Fibroblast of lung (primary cell): ENCODE data around the gene CYP27A1. TPM values are rescaled to one million over a fixed set of nuclear protein-coding genes. Genes with fewer than 3 reads are reported as not detected.

Source experiments
- DNase-seq, 2 donors: peaks; one replicate each; pipeline versions ENCODE4 v3.0.0 to v3.0.0-alpha.2; 2010; ENCODE audit warnings: low read depth in 2 of 2
- H2AFZ ChIP-seq: 2 replicates; pipeline ENCODE4 v1.5.1; 2012; ENCODE audit warnings: low read length, control low read depth, inconsistent platforms
- H3K27ac ChIP-seq: 2 replicates; pipeline ENCODE4 v1.5.1; 2011; ENCODE audit warnings: low read length, control low read depth; ENCODE audit not compliant: insufficient read depth
- H3K27me3 ChIP-seq: 2 replicates; pipeline ENCODE4 v1.5.1; 2011; ENCODE audit warnings: mild to moderate bottlenecking, low read length; ENCODE audit not compliant: control insufficient read depth, insufficient read depth
- H3K36me3 ChIP-seq: 2 replicates; pipeline ENCODE4 v1.5.1; 2011; ENCODE audit warnings: low read length; ENCODE audit not compliant: control insufficient read depth, insufficient read depth
- H3K4me1 ChIP-seq: 2 replicates; pipeline ENCODE4 v1.5.1; 2011; ENCODE audit warnings: low read length; ENCODE audit not compliant: control insufficient read depth, insufficient read depth; ENCODE audit errors: extremely low read depth
- H3K4me2 ChIP-seq: 2 replicates; pipeline ENCODE4 v1.5.1; 2011; ENCODE audit warnings: low read length, control low read depth; ENCODE audit not compliant: insufficient read depth; ENCODE audit errors: extremely low read depth
- H3K4me3 ChIP-seq, 4 experiments: fragments of 200-600 bp in 1 of 4; sonication (generic) in 1 of 4; replicated peaks in 1 of 4; 2 replicates each; pipeline ENCODE4 v1.5.1; 2011 to 2016; ENCODE audit warnings: low read length in 4 of 4, low read depth in 3 of 4, mild to moderate bottlenecking in 3 of 4, control low read depth in 2 of 4, inconsistent platforms in 1 of 4, mixed read lengths in 1 of 4; ENCODE audit not compliant: insufficient read depth in 1 of 4; ENCODE audit errors: control extremely low read depth in 1 of 4
- H3K79me2 ChIP-seq: 2 replicates; pipeline ENCODE4 v1.5.1; 2012; ENCODE audit warnings: mild to moderate bottlenecking, low read length, inconsistent platforms; ENCODE audit not compliant: control insufficient read depth, insufficient read depth
- H3K9ac ChIP-seq: 2 replicates; pipeline ENCODE4 v1.5.1; 2011; ENCODE audit warnings: mild to moderate bottlenecking, low read length, control low read depth; ENCODE audit not compliant: insufficient read depth
- H3K9me3 ChIP-seq: 2 replicates; pipeline ENCODE4 v1.5.1; 2012; ENCODE audit warnings: low read depth, low read length; ENCODE audit not compliant: control insufficient read depth, insufficient read depth
- H4K20me1 ChIP-seq: 2 replicates; pipeline ENCODE4 v1.5.1; 2011; ENCODE audit warnings: low read length; ENCODE audit not compliant: control insufficient read depth, insufficient read depth; ENCODE audit errors: extremely low read depth
- CTCF ChIP-seq, 2 donors: IDR thresholded peaks in 1 of 2; conservative IDR thresholded peaks in 1 of 2; 1 replicate in 1 of 2; 2 replicates in 1 of 2; pipeline ENCODE4 v1.5.1; 2011 to 2012; ENCODE audit warnings: low read length in 2 of 2, control low read depth in 1 of 2, inconsistent platforms in 1 of 2, low read depth in 1 of 2, mild to moderate bottlenecking in 1 of 2
- EZH2 ChIP-seq: IDR thresholded peaks from 2 replicates; pipeline ENCODE4 v1.5.1; 2012; ENCODE audit warnings: low read length, control low read depth, mild to moderate bottlenecking; ENCODE audit errors: missing control alignments
- polyA plus RNA-seq, 2 donors: library from polyadenylated mRNA; depleted of rRNA in 1 of 2; stranded (reverse) in 1 of 2; unstranded in 1 of 2; fragments of >200 nt; gene quantifications; 2 replicates each; pipeline ENCODE4 v1.2.1, GENCODE V29; 2011 to 2012; ENCODE audit warnings: missing spikeins in 1 of 2
- total RNA-seq: library from RNA; depleted of rRNA; stranded (reverse); fragments of >200 nt; gene quantifications from 2 replicates; pipeline ENCODE4 v1.2.1, GENCODE V29; 2014

The CYP27A1 gene
- total and polyA plus RNA-seq, 2 donors (not counting 1 experiment from before 2014, with no cell fraction given), result 12.7 to 53.8 TPM

- DNase-seq, result no peak
- Histone ChIP-seq H3K4me2 (no peak overlapping the region), H4K20me1 (no peaks in the 10 kb centered on the region), H3K9ac (no peak overlapping the region), H3K27ac (no peak overlapping the region), H2AFZ (no peak overlapping the region), H3K9me3 (no peaks in the 10 kb centered on the region), H3K36me3 (peaks cover 10% of the 10 kb centered on the region), H3K79me2 (no peaks in the 10 kb centered on the region), H3K4me3 (no peak overlapping the region), H3K27me3 (no peaks in the 10 kb centered on the region), H3K4me1 (no peaks in the 10 kb centered on the region)
- no peak for TF ChIP-seq EZH2
- no peak for TF ChIP-seq CTCF (conservative IDR thresholded peaks at IDR 0.05 in 1 of 2, IDR thresholded peaks at IDR 0.05 in 1 of 2; ENCODE audit: low read depth in 1 of 2, low read length in 2 of 2)
These were observed 27.7 kb upstream of the CYP27A1 start for GRCh38 chr2:218754201-218754600.

GRCh38 chr2:218754781-218755180 is 27.2 kb upstream of the CYP27A1 start:
- no peak overlapping the region for H3K27ac ChIP-seq
- H3K79me2 ChIP-seq, result no peaks in the 10 kb centered on the region
- no peaks in the 10 kb centered on the region for H3K27me3 ChIP-seq
- H2AFZ ChIP-seq, result no peak overlapping the region
- H4K20me1 ChIP-seq, result no peaks in the 10 kb centered on the region
- no peak overlapping the region for H3K4me2 ChIP-seq
- no peaks in the 10 kb centered on the region for H3K9me3 ChIP-seq
- TF ChIP-seq EZH2 (no peak), CTCF (conservative IDR thresholded peaks at IDR 0.05 in 1 of 2, IDR thresholded peaks at IDR 0.05 in 1 of 2; ENCODE audit: low read depth in 1 of 2, low read length in 2 of 2) (no peak)
- peaks cover 9% of the 10 kb centered on the region for H3K36me3 ChIP-seq
- no peaks in the 10 kb centered on the region for H3K4me1 ChIP-seq
- H3K9ac ChIP-seq, result no peak overlapping the region
- no peak overlapping the region for H3K4me3 ChIP-seq
- no peak for DNase-seq

- Histone ChIP-seq H3K36me3 (peaks cover 9% of the 10 kb centered on the region), H3K4me2 (no peak overlapping the region), H3K27me3 (no peaks in the 10 kb centered on the region), H3K4me1 (no peaks in the 10 kb centered on the region), H3K27ac (no peak overlapping the region), H3K79me2 (no peaks in the 10 kb centered on the region), H2AFZ (no peak overlapping the region), H3K9ac (no peak overlapping the region), H3K4me3 (no peak overlapping the region), H4K20me1 (no peaks in the 10 kb centered on the region), H3K9me3 (no peaks in the 10 kb centered on the region)
- no peak for DNase-seq
- no peak for TF ChIP-seq CTCF (conservative IDR thresholded peaks at IDR 0.05 in 1 of 2, IDR thresholded peaks at IDR 0.05 in 1 of 2; ENCODE audit: low read depth in 1 of 2, low read length in 2 of 2)
- no peak for TF ChIP-seq EZH2
These were observed 26.8 kb upstream of the CYP27A1 start for GRCh38 chr2:218755198-218755566.
